T-helper 17 cell (primary cell): ENCODE results near the gene ZBTB2. TPM values are rescaled to one million over a fixed set of nuclear protein-coding genes. Genes with fewer than 3 reads are reported as not detected.
A peak's percentile ranks its signal among the peaks of the same experiment; 100 is the strongest.

Source experiments
- ATAC-seq: fragments of 150-1000 bp; cut with Tn5 transposase; 2 replicates; pipeline ENCODE4 v1.10.0; 2021; ENCODE audit warnings: mild to moderate bottlenecking, moderate library complexity
- DNase-seq, 3 donors: peaks; one replicate each; pipeline versions ENCODE4 v3.0.0 to v3.0.0-alpha.2; 2020 to 2021
- H3K9me3 ChIP-seq: one replicate; pipeline ENCODE4 v1.7.0; 2013; ENCODE audit warnings: low read length, mild to moderate bottlenecking; ENCODE audit not compliant: control insufficient read depth, poor library complexity, severe bottlenecking
- H3K27ac Mint-ChIP-seq: one replicate; pipeline ENCODE4 v1.8.0; 2022; ENCODE audit warnings: mild to moderate bottlenecking, moderate library complexity, mixed read lengths
- H3K27me3 Mint-ChIP-seq: one replicate; pipeline ENCODE4 v1.8.0; 2022; ENCODE audit warnings: mixed read lengths
- H3K36me3 Mint-ChIP-seq: one replicate; pipeline ENCODE4 v1.8.0; 2022; ENCODE audit warnings: low read depth, mixed read lengths
- H3K4me1 Mint-ChIP-seq: one replicate; pipeline ENCODE4 v1.8.0; 2022; ENCODE audit warnings: mild to moderate bottlenecking, mixed read lengths
- H3K4me3 Mint-ChIP-seq: one replicate; pipeline ENCODE4 v1.8.0; 2022; ENCODE audit warnings: mild to moderate bottlenecking, moderate library complexity, mixed read lengths
- total RNA-seq, 4 donors: library from RNA in 2 of 4; stranded (reverse) in 2 of 4; gene quantifications; one replicate each; pipeline ENCODE4 v1.2.3 and lab custom pipeline; 2022 to 2026

Gene ZBTB2
- total RNA-seq, 2 donors from 2014 or later: 23.5 to 29.2 TPM

- Mint-ChIP-seq H3K27ac (no peak overlapping the region), H3K4me1 (peaks cover 16% of the 10 kb centered on the region), H3K4me3 (no peak overlapping the region), H3K36me3 (peaks cover 7% of the 10 kb centered on the region), H3K27me3 (no peaks in the 10 kb centered on the region)
- DNase-seq: no peak
- no peaks in the 10 kb centered on the region for H3K9me3 ChIP-seq
- ATAC-seq: no peak
Measured at GRCh38 chr6:151417477-151417876, 26.1 kb upstream of the ZBTB2 start.

DNA sequence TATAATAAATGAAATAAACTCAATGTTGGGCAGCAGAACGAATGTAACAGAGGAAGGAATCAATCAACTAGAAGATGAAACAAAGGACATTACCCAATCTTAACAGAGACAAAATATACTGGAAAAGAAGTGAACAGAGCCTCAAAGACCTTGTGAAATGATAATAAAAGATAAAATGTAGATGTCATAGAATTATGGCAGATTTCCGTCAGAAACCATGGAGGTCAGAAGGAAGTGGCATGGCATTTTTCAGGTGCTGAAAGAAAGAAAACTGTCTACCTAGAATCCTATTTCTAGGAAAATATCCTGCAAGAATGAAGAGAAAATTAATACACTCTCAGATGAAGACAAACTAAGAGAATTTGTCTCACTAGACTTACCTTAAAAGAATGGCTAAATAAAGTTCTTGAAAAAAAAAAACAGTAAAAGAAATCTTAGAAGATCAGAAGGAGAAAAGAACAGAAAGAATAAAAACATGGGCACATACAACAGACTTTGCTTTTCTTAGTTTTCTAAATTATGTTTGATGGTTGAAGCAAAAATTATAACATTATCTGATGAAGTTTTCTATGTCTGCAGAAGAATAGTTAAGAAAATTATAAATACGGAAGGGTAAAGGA, 23.4 kb upstream of the ZBTB2 start:
- Mint-ChIP-seq H3K4me3 (no peak overlapping the region), H3K27ac (peak overlapping the region; percentile 85), H3K4me1 (peaks cover 20% of the 10 kb centered on the region), H3K27me3 (no peaks in the 10 kb centered on the region), H3K36me3 (peaks cover 7% of the 10 kb centered on the region)
- H3K9me3 ChIP-seq: no peaks in the 10 kb centered on the region
- no peak for DNase-seq
- ATAC-seq: no peak

- H3K9me3 ChIP-seq: no peaks in the 10 kb centered on the region
- H3K4me3 Mint-ChIP-seq: peak overlapping the region; percentile 75
- peaks cover 27% of the 10 kb centered on the region for H3K4me1 Mint-ChIP-seq
- H3K36me3 Mint-ChIP-seq: peaks cover 7% of the 10 kb centered on the region
- no peaks in the 10 kb centered on the region for H3K27me3 Mint-ChIP-seq
- ATAC-seq (peak; percentile 100), DNase-seq (peak in 2 of 3 donors; percentile 37 to 45)
- H3K27ac Mint-ChIP-seq: peak overlapping the region; percentile 85
Measured at GRCh38 chr6:151413372-151414145, 22.2 kb upstream of the ZBTB2 start.

DNA sequence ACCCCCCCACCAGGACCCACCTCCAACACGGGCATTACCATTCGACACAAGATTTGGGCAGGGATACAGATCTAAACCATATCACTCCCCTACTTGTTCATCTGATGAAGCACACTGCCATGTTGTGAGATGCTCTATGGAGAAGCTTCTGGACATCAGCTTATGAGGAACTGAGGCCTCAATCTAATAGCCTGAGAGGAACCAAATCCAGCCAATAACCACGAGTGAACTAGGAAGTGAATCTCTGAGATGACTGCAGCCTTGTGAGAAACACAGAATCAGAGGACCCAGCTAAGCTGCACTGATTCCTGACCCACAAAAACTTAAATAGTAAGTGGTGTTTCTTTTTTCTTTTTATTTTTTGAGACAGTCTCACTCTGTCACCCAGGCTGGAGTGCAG, 21.6 kb upstream of the ZBTB2 start:
- ATAC-seq: no peak
- peak overlapping the region; percentile 75 for H3K27ac Mint-ChIP-seq
- H3K4me1 Mint-ChIP-seq: peaks cover 27% of the 10 kb centered on the region
- no peaks in the 10 kb centered on the region for H3K27me3 Mint-ChIP-seq
- H3K9me3 ChIP-seq: no peaks in the 10 kb centered on the region
- DNase-seq: no peak
- peaks cover 7% of the 10 kb centered on the region for H3K36me3 Mint-ChIP-seq
- H3K4me3 Mint-ChIP-seq: no peak overlapping the region

- peaks cover 29% of the 10 kb centered on the region for H3K4me1 Mint-ChIP-seq
- ATAC-seq (no peak), DNase-seq (no peak)
- peaks cover 6% of the 10 kb centered on the region for H3K36me3 Mint-ChIP-seq
- H3K27ac Mint-ChIP-seq: peak overlapping the region; percentile 81
- H3K4me3 Mint-ChIP-seq: no peak overlapping the region
- no peaks in the 10 kb centered on the region for H3K27me3 Mint-ChIP-seq
- H3K9me3 ChIP-seq: no peaks in the 10 kb centered on the region
Measured at GRCh38 chr6:151409679-151410078, 18.3 kb upstream of the ZBTB2 start.

- Mint-ChIP-seq H3K27ac (peak overlapping the region; percentile 81), H3K36me3 (peaks cover 5% of the 10 kb centered on the region), H3K4me3 (peak overlapping the region; percentile 55), H3K27me3 (no peaks in the 10 kb centered on the region), H3K4me1 (peaks cover 28% of the 10 kb centered on the region)
- DNase-seq (no peak), ATAC-seq (no peak)
- no peaks in the 10 kb centered on the region for H3K9me3 ChIP-seq
Measured at GRCh38 chr6:151409260-151409659, 17.9 kb upstream of the ZBTB2 start.

GRCh38 chr6:151408858-151409257, 17.5 kb upstream of the ZBTB2 start:
- H3K36me3 Mint-ChIP-seq: peaks cover 3% of the 10 kb centered on the region
- no peaks in the 10 kb centered on the region for H3K27me3 Mint-ChIP-seq
- H3K27ac Mint-ChIP-seq: peak overlapping the region; percentile 81
- DNase-seq (no peak), ATAC-seq (no peak)
- peaks cover 26% of the 10 kb centered on the region for H3K4me1 Mint-ChIP-seq
- H3K4me3 Mint-ChIP-seq: peak overlapping the region; percentile 55
- no peaks in the 10 kb centered on the region for H3K9me3 ChIP-seq

- ATAC-seq (no peak), DNase-seq (no peak)
- Mint-ChIP-seq H3K36me3 (peaks cover 3% of the 10 kb centered on the region), H3K27me3 (no peaks in the 10 kb centered on the region), H3K4me1 (peaks cover 27% of the 10 kb centered on the region), H3K4me3 (no peak overlapping the region), H3K27ac (no peak overlapping the region)
- no peaks in the 10 kb centered on the region for H3K9me3 ChIP-seq
Measured at GRCh38 chr6:151403919-151404308, 12.6 kb upstream of the ZBTB2 start.

DNA sequence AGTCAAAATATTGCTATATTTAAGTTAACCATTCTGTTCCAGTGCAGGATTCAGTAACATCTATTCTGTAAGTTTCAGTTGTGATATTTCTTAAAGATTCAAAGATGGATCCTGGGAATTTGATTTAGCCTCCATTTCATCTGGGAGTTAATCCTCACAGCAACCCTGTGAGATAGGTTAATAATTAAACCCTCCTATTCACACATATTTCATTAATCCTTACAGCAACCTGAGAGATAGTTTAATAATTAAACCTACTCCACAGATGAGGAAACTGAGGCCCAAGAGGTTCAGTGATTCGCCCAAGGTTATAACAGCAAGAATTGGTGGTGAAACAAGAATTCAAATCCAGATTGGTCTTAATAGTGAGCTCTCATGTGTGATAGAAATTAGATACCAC, 10.9 kb upstream of the ZBTB2 start:
- no peak for DNase-seq
- no peaks in the 10 kb centered on the region for H3K9me3 ChIP-seq
- Mint-ChIP-seq H3K27ac (no peak overlapping the region), H3K4me3 (no peak overlapping the region), H3K27me3 (no peaks in the 10 kb centered on the region), H3K4me1 (peaks cover 34% of the 10 kb centered on the region), H3K36me3 (peaks cover 1% of the 10 kb centered on the region)
- no peak for ATAC-seq

GRCh38 chr6:151400473-151400872, 9.1 kb upstream of the ZBTB2 start:
- H3K4me3 Mint-ChIP-seq: peak overlapping the region; percentile 53
- peak overlapping the region; percentile 62 for H3K27ac Mint-ChIP-seq
- no peak for DNase-seq
- no peaks in the 10 kb centered on the region for H3K36me3 Mint-ChIP-seq
- no peaks in the 10 kb centered on the region for H3K9me3 ChIP-seq
- ATAC-seq: no peak
- no peaks in the 10 kb centered on the region for H3K27me3 Mint-ChIP-seq
- peaks cover 32% of the 10 kb centered on the region for H3K4me1 Mint-ChIP-seq

DNA sequence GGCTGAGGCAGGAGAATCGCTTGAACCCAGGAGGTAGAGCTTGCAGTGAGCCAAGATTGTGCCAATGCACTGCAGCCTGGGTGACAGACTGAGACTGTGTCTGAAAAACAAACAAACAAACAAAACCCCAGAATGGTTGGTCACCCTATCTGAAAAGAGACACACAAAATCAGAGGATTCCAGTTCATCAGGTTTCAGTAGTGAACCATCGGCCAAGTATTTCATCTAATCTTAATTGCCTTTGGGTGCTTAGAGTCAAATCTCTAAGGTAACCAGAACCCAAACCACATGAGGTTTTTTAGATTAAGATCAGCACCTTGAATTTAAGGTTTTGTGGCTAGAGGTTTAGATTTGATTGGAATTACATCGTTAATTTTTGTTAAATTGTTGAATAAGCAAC, 8.3 kb upstream of the ZBTB2 start:
- ATAC-seq (peak; percentile 46), DNase-seq (no peak)
- Mint-ChIP-seq H3K4me1 (peaks cover 36% of the 10 kb centered on the region), H3K27ac (no peak overlapping the region), H3K27me3 (no peaks in the 10 kb centered on the region), H3K36me3 (no peaks in the 10 kb centered on the region), H3K4me3 (no peak overlapping the region)
- H3K9me3 ChIP-seq: no peaks in the 10 kb centered on the region

GRCh38 chr6:151393410-151393809, 2.1 kb upstream of the ZBTB2 start:
- H3K27ac Mint-ChIP-seq: peak overlapping the region; percentile 97
- DNase-seq: no peak
- no peaks in the 10 kb centered on the region for H3K9me3 ChIP-seq
- no peak for ATAC-seq
- H3K4me1 Mint-ChIP-seq: peaks cover 46% of the 10 kb centered on the region
- H3K4me3 Mint-ChIP-seq: peak overlapping the region; percentile 98
- H3K27me3 Mint-ChIP-seq: no peaks in the 10 kb centered on the region
- H3K36me3 Mint-ChIP-seq: no peaks in the 10 kb centered on the region

DNA sequence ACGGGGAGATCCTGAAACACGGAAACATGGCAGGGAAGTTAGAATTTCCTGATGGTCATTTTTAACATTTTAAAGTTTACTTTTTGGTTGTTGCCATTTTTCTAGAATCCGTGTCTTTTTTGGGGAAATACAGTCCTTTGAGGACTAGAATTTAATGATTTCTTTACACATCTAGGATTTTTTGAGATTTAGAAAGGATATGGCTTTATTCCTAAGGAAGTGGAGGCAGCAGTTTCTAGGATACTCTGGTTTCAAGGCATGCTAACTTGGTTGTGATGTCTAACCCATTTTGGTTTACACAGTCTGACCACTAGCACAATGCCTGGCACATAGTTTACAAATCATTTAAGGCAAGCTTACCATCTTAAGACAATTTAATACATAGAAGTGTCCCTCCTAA, 1.1 kb upstream of the ZBTB2 start:
- no peaks in the 10 kb centered on the region for H3K27me3 Mint-ChIP-seq
- ATAC-seq (no peak), DNase-seq (no peak)
- H3K4me3 Mint-ChIP-seq: peak overlapping the region; percentile 98
- H3K36me3 Mint-ChIP-seq: no peaks in the 10 kb centered on the region
- H3K27ac Mint-ChIP-seq: peak overlapping the region; percentile 97
- H3K4me1 Mint-ChIP-seq: peaks cover 43% of the 10 kb centered on the region
- H3K9me3 ChIP-seq: no peaks in the 10 kb centered on the region
